Measurements from ENCODE around the gene FAM184A.

Gene FAM184A

DNA sequence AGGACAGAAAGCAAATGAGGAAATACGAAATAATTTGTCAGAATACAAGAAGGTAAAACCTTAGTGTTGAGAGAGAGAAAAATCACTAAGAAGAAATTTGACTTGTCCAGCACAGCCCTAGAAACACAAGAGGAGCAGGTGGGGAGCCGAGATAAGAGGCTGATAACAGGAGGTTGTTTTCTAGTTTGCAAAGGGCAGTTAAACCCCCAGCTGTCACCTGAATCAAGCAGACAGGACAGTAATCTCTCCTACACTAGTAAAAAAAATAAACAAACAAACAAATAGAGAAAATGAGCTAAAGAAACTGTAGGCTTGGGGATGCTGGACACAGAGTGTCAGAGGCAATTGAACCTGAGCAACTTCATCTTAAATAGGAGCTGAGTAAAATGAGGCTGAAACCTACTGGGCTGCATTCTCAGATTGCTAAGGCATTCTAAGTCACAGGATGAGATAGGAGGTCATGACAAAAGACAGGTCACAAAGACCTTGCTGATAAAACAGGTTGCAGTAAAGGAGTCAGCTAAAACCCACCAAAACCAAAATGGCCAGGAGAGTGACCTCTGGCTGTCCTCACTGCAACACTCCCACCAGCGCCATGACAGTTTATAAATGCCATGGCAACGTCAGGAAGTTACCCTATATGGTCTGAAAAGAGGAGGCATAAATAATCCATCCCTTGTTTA lies 40.4 kb downstream of the FAM184A start:
- no peaks in the 10 kb centered on the region for H3K9me3 ChIP-seq (ENCODE audit: insufficient read depth, low read depth, low read length)
- H3K4me2 ChIP-seq (ENCODE audit: low read depth, low read length, poor library complexity, severe bottlenecking), result no peak overlapping the region
- H3K79me2 ChIP-seq (ENCODE audit: insufficient read depth, low read length), result no peaks in the 10 kb centered on the region
- H3K36me3 ChIP-seq (ENCODE audit: insufficient read depth, low read length), result no peaks in the 10 kb centered on the region
- no peaks in the 10 kb centered on the region for H4K20me1 ChIP-seq (ENCODE audit: insufficient read depth, low read length, poor library complexity, severe bottlenecking)
- no peak overlapping the region for H3K4me3 ChIP-seq (ENCODE audit: low read length, poor library complexity, severe bottlenecking)
- no peaks in the 10 kb centered on the region for H3K4me1 ChIP-seq (ENCODE audit: insufficient read depth, low read length, poor library complexity, severe bottlenecking)
- H2AFZ ChIP-seq (ENCODE audit: low read length), result no peak overlapping the region
- H3F3A ChIP-seq (ENCODE audit: low read depth), result no peaks in the 10 kb centered on the region
- no peaks in the 10 kb centered on the region for H3K27me3 ChIP-seq (ENCODE audit: insufficient read depth, low read length, poor library complexity, severe bottlenecking)
- H3K9ac ChIP-seq (ENCODE audit: low read depth, low read length, poor library complexity, severe bottlenecking), result no peak overlapping the region
- no peaks in the 10 kb centered on the region for H3K9me2 ChIP-seq (replicated peaks; ENCODE audit: low read depth, low read length)
- no peak for TF ChIP-seq EZH2phosphoT487 (IDR thresholded peaks at IDR 0.05; ENCODE audit: borderline replicate concordance)
- TF ChIP-seq, protein P1, sequence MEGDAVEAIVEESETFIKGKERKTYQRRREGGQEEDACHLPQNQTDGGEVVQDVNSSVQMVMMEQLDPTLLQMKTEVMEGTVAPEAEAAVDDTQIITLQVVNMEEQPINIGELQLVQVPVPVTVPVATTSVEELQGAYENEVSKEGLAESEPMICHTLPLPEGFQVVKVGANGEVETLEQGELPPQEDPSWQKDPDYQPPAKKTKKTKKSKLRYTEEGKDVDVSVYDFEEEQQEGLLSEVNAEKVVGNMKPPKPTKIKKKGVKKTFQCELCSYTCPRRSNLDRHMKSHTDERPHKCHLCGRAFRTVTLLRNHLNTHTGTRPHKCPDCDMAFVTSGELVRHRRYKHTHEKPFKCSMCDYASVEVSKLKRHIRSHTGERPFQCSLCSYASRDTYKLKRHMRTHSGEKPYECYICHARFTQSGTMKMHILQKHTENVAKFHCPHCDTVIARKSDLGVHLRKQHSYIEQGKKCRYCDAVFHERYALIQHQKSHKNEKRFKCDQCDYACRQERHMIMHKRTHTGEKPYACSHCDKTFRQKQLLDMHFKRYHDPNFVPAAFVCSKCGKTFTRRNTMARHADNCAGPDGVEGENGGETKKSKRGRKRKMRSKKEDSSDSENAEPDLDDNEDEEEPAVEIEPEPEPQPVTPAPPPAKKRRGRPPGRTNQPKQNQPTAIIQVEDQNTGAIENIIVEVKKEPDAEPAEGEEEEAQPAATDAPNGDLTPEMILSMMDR (conservative IDR thresholded peaks at IDR 0.05; ENCODE audit: low read length), result no peak

DNA sequence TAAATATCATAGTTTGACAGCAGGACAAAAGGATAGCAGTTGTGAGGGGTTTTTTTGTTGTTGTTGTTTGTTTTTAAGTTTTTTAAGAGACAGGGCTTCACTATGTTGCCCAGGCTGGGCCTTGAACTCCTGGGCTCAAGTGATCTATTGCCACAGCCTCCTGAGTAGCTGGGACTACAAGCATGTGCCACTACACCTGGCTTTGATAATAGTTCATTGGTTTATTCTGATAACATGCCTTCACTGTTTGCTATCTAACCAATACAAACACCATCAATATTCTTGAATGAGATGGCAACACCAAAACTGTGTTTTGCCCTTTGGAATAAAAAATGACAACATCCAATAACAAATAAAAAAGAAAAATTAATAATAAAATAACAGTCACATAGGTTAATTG lies 41.2 kb downstream of the FAM184A start:
- TF ChIP-seq EZH2phosphoT487 (IDR thresholded peaks at IDR 0.05; ENCODE audit: borderline replicate concordance), result no peak
- TF ChIP-seq, protein P1 (conservative IDR thresholded peaks at IDR 0.05; ENCODE audit: low read length), result no peak
- no peaks in the 10 kb centered on the region for H3K27me3 ChIP-seq (ENCODE audit: insufficient read depth, low read length, poor library complexity, severe bottlenecking)
- no peaks in the 10 kb centered on the region for H4K20me1 ChIP-seq (ENCODE audit: insufficient read depth, low read length, poor library complexity, severe bottlenecking)
- H3K79me2 ChIP-seq (ENCODE audit: insufficient read depth, low read length), result no peaks in the 10 kb centered on the region
- no peak overlapping the region for H3K4me3 ChIP-seq (ENCODE audit: low read length, poor library complexity, severe bottlenecking)
- no peak overlapping the region for H3K9ac ChIP-seq (ENCODE audit: low read depth, low read length, poor library complexity, severe bottlenecking)
- H3K4me1 ChIP-seq (ENCODE audit: insufficient read depth, low read length, poor library complexity, severe bottlenecking), result no peaks in the 10 kb centered on the region
- no peak overlapping the region for H2AFZ ChIP-seq (ENCODE audit: low read length)
- no peaks in the 10 kb centered on the region for H3K9me3 ChIP-seq (ENCODE audit: insufficient read depth, low read depth, low read length)
- no peaks in the 10 kb centered on the region for H3K9me2 ChIP-seq (replicated peaks; ENCODE audit: low read depth, low read length)
- no peak overlapping the region for H3K4me2 ChIP-seq (ENCODE audit: low read depth, low read length, poor library complexity, severe bottlenecking)
- no peaks in the 10 kb centered on the region for H3K36me3 ChIP-seq (ENCODE audit: insufficient read depth, low read length)
- no peaks in the 10 kb centered on the region for H3F3A ChIP-seq (ENCODE audit: low read depth)

- no peaks in the 10 kb centered on the region for H4K20me1 ChIP-seq (ENCODE audit: insufficient read depth, low read length, poor library complexity, severe bottlenecking)
- no peak overlapping the region for H3K9ac ChIP-seq (ENCODE audit: low read depth, low read length, poor library complexity, severe bottlenecking)
- no peaks in the 10 kb centered on the region for H3F3A ChIP-seq (ENCODE audit: low read depth)
- H3K4me2 ChIP-seq (ENCODE audit: low read depth, low read length, poor library complexity, severe bottlenecking), result no peak overlapping the region
- H3K9me2 ChIP-seq (replicated peaks; ENCODE audit: low read depth, low read length), result no peaks in the 10 kb centered on the region
- no peaks in the 10 kb centered on the region for H3K27me3 ChIP-seq (ENCODE audit: insufficient read depth, low read length, poor library complexity, severe bottlenecking)
- no peaks in the 10 kb centered on the region for H3K79me2 ChIP-seq (ENCODE audit: insufficient read depth, low read length)
- H3K4me1 ChIP-seq (ENCODE audit: insufficient read depth, low read length, poor library complexity, severe bottlenecking), result no peaks in the 10 kb centered on the region
- TF ChIP-seq, protein P1 (conservative IDR thresholded peaks at IDR 0.05; ENCODE audit: low read length), result no peak
- TF ChIP-seq EZH2phosphoT487 (IDR thresholded peaks at IDR 0.05; ENCODE audit: borderline replicate concordance), result no peak
- H2AFZ ChIP-seq (ENCODE audit: low read length), result no peak overlapping the region
- H3K4me3 ChIP-seq (ENCODE audit: low read length, poor library complexity, severe bottlenecking), result no peak overlapping the region
- no peaks in the 10 kb centered on the region for H3K9me3 ChIP-seq (ENCODE audit: insufficient read depth, low read depth, low read length)
- no peaks in the 10 kb centered on the region for H3K36me3 ChIP-seq (ENCODE audit: insufficient read depth, low read length)
Observed at GRCh38 chr6:119036081-119036480, 42.4 kb downstream of the FAM184A start.

Data from Loucy (cell line).